ENCODE results near the gene UNC13C.

DNA sequence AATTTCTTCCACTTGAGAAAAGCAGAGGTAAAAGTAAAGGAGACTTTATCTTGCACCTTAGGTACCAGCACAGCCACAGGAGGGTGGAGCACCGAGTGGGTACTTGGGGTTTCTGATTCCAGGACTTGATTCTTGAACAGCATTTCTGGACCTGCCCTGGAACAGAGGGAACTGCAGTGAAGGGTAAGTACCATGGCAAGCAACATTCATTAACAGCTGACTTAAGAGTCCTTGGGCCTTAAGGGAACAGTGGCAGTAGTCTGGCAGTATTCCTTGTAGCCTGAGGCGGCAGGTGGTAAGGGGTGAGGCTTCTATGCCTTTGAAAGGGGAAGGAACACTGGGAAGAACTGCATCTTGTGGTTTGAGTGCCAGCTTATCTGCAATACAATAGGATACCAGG lies 666.6 kb downstream of the UNC13C start:
- TF ChIP-seq POLR2A (IDR thresholded peaks at IDR 0.05) = no peak
- TF ChIP-seq, protein P1, sequence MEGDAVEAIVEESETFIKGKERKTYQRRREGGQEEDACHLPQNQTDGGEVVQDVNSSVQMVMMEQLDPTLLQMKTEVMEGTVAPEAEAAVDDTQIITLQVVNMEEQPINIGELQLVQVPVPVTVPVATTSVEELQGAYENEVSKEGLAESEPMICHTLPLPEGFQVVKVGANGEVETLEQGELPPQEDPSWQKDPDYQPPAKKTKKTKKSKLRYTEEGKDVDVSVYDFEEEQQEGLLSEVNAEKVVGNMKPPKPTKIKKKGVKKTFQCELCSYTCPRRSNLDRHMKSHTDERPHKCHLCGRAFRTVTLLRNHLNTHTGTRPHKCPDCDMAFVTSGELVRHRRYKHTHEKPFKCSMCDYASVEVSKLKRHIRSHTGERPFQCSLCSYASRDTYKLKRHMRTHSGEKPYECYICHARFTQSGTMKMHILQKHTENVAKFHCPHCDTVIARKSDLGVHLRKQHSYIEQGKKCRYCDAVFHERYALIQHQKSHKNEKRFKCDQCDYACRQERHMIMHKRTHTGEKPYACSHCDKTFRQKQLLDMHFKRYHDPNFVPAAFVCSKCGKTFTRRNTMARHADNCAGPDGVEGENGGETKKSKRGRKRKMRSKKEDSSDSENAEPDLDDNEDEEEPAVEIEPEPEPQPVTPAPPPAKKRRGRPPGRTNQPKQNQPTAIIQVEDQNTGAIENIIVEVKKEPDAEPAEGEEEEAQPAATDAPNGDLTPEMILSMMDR (IDR thresholded peaks at IDR 0.05) = no peak
